PC-3 (cell line): Measurements from ENCODE around the gene ZNF518B. TPM values are rescaled to one million over a fixed set of nuclear protein-coding genes. Genes with fewer than 3 reads are reported as not detected.

Experiments used
- ATAC-seq: fragments of 200-7000 bp; cut with Tn5 transposase; 2 replicates; pipeline ENCODE4 v1.9.1; 2020; ENCODE audit warnings: mild to moderate bottlenecking, moderate library complexity
- BruUV-seq: library from RNA; stranded (reverse); fragments of 400-500 nt; replicated peaks from 2 replicates; lab custom pipeline; 2021; lab: Mats Ljungman, UMichigan
- CTCF ChIA-PET: fragments of 300-600 bp; sonication (Branson Sonifier 250); formaldehyde crosslinking; loops from one replicate; lab custom pipeline; 2022; ENCODE audit warnings: antibody characterized with exemption; lab: Charles Lee
- POLR2A ChIA-PET: fragments of 300-600 bp; sonication (Branson Sonifier 250); formaldehyde crosslinking; loops from one replicate; lab custom pipeline; 2022; ENCODE audit warnings: antibody characterized with exemption; ENCODE audit not compliant: unreplicated experiment; lab: Charles Lee
- DNase-seq: peaks from one replicate; pipeline ENCODE4 v3.0.0-alpha.2; 2015
- H2AFZ ChIP-seq: fragments of 300-600 bp; sonication (generic); 2 replicates; pipeline ENCODE4 v1.6.0; 2016; ENCODE audit warnings: antibody characterized with exemption, low read length
- H3F3A ChIP-seq: fragments of 300-600 bp; sonication (generic); one replicate; pipeline ENCODE4 v1.6.0; 2017; ENCODE audit warnings: antibody characterized with exemption, low read length, control low read depth, mild to moderate bottlenecking; ENCODE audit not compliant: unreplicated experiment
- H3K27ac ChIP-seq: fragments of 300-600 bp; sonication (generic); 2 replicates; pipeline ENCODE4 v1.5.1; 2016; ENCODE audit warnings: mild to moderate bottlenecking, low read length
- H3K27me3 ChIP-seq: fragments of 300-600 bp; sonication (generic); 2 replicates; pipeline ENCODE4 v1.6.1; 2016; ENCODE audit warnings: low read length, mixed read lengths
- H3K36me3 ChIP-seq: fragments of 300-600 bp; sonication (generic); 2 replicates; pipeline ENCODE4 v1.6.1; 2016; ENCODE audit warnings: low read depth, mixed run types, low read length, mixed read lengths
- H3K4me1 ChIP-seq: fragments of 300-600 bp; sonication (generic); 2 replicates; pipeline ENCODE4 v1.5.1; 2016; ENCODE audit warnings: low read length; ENCODE audit not compliant: insufficient read depth
- H3K4me2 ChIP-seq: fragments of 300-600 bp; sonication (generic); 2 replicates; pipeline ENCODE4 v1.6.0; 2016; ENCODE audit warnings: low read length
- H3K4me3 ChIP-seq: fragments of 300-600 bp; sonication (generic); 2 replicates; pipeline ENCODE4 v1.5.1; 2016; ENCODE audit warnings: mild to moderate bottlenecking, low read length, mixed read lengths
- H3K79me2 ChIP-seq: fragments of 300-600 bp; sonication (generic); 2 replicates; pipeline ENCODE4 v1.6.1; 2017; ENCODE audit warnings: low read length, mixed read lengths
- H3K9ac ChIP-seq: fragments of 300-600 bp; sonication (generic); 2 replicates; pipeline ENCODE4 v1.6.0; 2016; ENCODE audit warnings: mild to moderate bottlenecking, low read length
- H3K9me2 ChIP-seq: fragments of 300-600 bp; sonication (generic); replicated peaks from 2 replicates; pipeline ENCODE4 v1.6.1; 2016; ENCODE audit warnings: mixed run types, low read length, mixed read lengths
- H3K9me3 ChIP-seq: fragments of 300-600 bp; sonication (generic); 2 replicates; pipeline ENCODE4 v1.6.1; 2016; ENCODE audit warnings: low read length, mixed read lengths
- H4K20me1 ChIP-seq: fragments of 300-600 bp; sonication (generic); 2 replicates; pipeline ENCODE4 v1.6.1; 2016; ENCODE audit warnings: low read length, mixed read lengths
- CTCF ChIP-seq: fragments of 300-600 bp; sonication (generic); conservative IDR thresholded peaks from 2 replicates; pipeline ENCODE4 v1.5.1; 2017; ENCODE audit warnings: antibody characterized with exemption, low read depth, mild to moderate bottlenecking, low read length
- EZH2 ChIP-seq: fragments of 300-600 bp; sonication (generic); IDR thresholded peaks from one replicate; pipeline ENCODE4 v1.6.1; 2017; ENCODE audit warnings: antibody characterized with exemption, mild to moderate bottlenecking, low read length; ENCODE audit not compliant: unreplicated experiment
- EZH2phosphoT487 ChIP-seq: fragments of 300-600 bp; sonication (generic); IDR thresholded peaks from 2 replicates; pipeline ENCODE4 v1.6.1; 2018; ENCODE audit warnings: mild to moderate bottlenecking, antibody characterized with exemption, low read length, borderline replicate concordance
- intact Hi-C: fragments of 100-400 bp; cut with micrococcal nuclease; formaldehyde crosslinking; loops from 2 replicates; pipeline ENCODE4 v1.9.0; 2023
- total RNA-seq: library from RNA; depleted of rRNA; stranded (reverse); fragments of >200 nt; gene quantifications from 2 replicates; pipeline ENCODE4 v1.2.3, GENCODE V29; 2014

Gene ZNF518B
- total RNA-seq, 1 experiment from 2014 or later, result 16.2 TPM

DNA sequence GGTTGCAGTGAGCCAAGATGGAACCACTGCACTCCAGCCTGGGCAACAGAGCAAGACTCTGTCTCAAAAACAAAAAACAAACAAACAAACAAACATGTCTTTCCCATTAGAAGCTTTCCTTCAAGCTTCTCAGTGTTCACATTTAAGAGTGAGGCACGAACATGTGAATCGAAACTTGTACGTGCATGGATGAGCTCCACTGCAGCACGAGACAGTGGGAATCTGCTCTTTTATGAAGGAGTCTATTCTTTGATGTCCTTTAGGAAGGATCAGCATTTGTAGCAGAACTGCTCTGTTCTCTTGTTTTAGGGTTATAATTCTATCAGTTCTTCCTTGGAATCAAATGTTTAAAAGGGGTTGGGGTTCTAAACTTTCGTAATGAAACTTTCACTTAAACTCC lies 23.4 kb upstream of the ZNF518B start:
- no peak overlapping the region for H3K4me2 ChIP-seq
- H3K79me2 ChIP-seq, result no peaks in the 10 kb centered on the region
- no peak overlapping the region for H3K27ac ChIP-seq
- no peak overlapping the region for H3K9ac ChIP-seq
- H4K20me1 ChIP-seq, result no peaks in the 10 kb centered on the region
- H3K9me3 ChIP-seq, result no peaks in the 10 kb centered on the region
- no peaks in the 10 kb centered on the region for H3K27me3 ChIP-seq
- no peak overlapping the region for H2AFZ ChIP-seq
- TF ChIP-seq EZH2phosphoT487, result no peak
- no peak for TF ChIP-seq EZH2
- no peak for TF ChIP-seq CTCF
- CTCF ChIA-PET, result no interaction called here
- no peak overlapping the region for H3K4me3 ChIP-seq
- no peaks in the 10 kb centered on the region for H3K36me3 ChIP-seq
- POLR2A ChIA-PET, result no interaction called here
- H3F3A ChIP-seq, result no peaks in the 10 kb centered on the region
- BruUV-seq, result no TSS peak
- DNase-seq, result no peak
- ATAC-seq, result no peak
- no peaks in the 10 kb centered on the region for H3K4me1 ChIP-seq
- no peaks in the 10 kb centered on the region for H3K9me2 ChIP-seq
- intact Hi-C loops, result no loop called here

DNA sequence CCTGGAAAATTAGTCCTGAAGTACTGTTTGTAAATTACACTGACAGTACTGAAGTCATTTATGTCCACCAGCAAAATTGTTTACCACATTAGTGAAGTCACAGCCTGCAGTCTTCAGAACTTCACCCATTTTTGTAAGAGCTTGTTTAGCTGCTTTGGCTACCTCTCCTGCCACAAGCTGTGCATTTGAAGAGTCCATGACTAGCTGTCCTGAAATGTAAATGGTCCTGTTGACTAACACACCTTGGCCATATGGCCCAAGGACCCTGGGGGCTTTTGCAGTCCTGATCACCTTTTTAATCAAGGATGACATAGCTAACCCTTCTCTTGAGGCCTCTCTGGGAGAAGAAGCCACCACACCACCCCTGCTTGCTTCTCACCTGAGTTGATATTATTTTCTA lies 21.4 kb upstream of the ZNF518B start:
- H3K27me3 ChIP-seq, result no peaks in the 10 kb centered on the region
- H3F3A ChIP-seq, result no peaks in the 10 kb centered on the region
- ATAC-seq (no peak), DNase-seq (no peak)
- no peaks in the 10 kb centered on the region for H3K79me2 ChIP-seq
- no peaks in the 10 kb centered on the region for H3K36me3 ChIP-seq
- ChIA-PET CTCF (no interaction called here), POLR2A (no interaction called here)
- no peak overlapping the region for H2AFZ ChIP-seq
- no peak overlapping the region for H3K27ac ChIP-seq
- no peaks in the 10 kb centered on the region for H4K20me1 ChIP-seq
- TF ChIP-seq CTCF, result no peak
- TF ChIP-seq EZH2, result no peak
- no peak for TF ChIP-seq EZH2phosphoT487
- intact Hi-C loops, result no loop called here
- no peaks in the 10 kb centered on the region for H3K9me2 ChIP-seq
- no peak overlapping the region for H3K4me3 ChIP-seq
- no peaks in the 10 kb centered on the region for H3K9me3 ChIP-seq
- H3K4me2 ChIP-seq, result no peak overlapping the region
- no TSS peak for BruUV-seq
- no peak overlapping the region for H3K9ac ChIP-seq
- H3K4me1 ChIP-seq, result no peaks in the 10 kb centered on the region

GRCh38 chr4:10470505-10470904 lies 13.3 kb upstream of the ZNF518B start:
- no TSS peak for BruUV-seq

More at GRCh38 chr4:10470505-10470904, 13.3 kb upstream of the ZNF518B start:
- peaks cover 8% of the 10 kb centered on the region; the same call in 1 of the 2 replicates for H3K27me3 ChIP-seq
- TF ChIP-seq EZH2 (no peak), EZH2phosphoT487 (no peak), CTCF (no peak)
- ChIA-PET POLR2A (no interaction called here), CTCF (no interaction called here)
- H3K9me3 ChIP-seq, result no peaks in the 10 kb centered on the region
- intact Hi-C loops, result no loop called here
- no peaks in the 10 kb centered on the region for H3K79me2 ChIP-seq
- H3F3A ChIP-seq, result no peaks in the 10 kb centered on the region
- no peak overlapping the region for H3K4me2 ChIP-seq
- DNase-seq (no peak), ATAC-seq (no peak)
- no peaks in the 10 kb centered on the region for H3K9me2 ChIP-seq
- H4K20me1 ChIP-seq, result no peaks in the 10 kb centered on the region
- no peaks in the 10 kb centered on the region for H3K4me1 ChIP-seq
- no peak overlapping the region for H3K27ac ChIP-seq
- no peaks in the 10 kb centered on the region for H3K36me3 ChIP-seq
- no peak overlapping the region for H3K4me3 ChIP-seq
- no peak overlapping the region for H3K9ac ChIP-seq
- no peak overlapping the region for H2AFZ ChIP-seq
